GM23338 (cell line): Measurements from ENCODE around the gene C3orf22. TPM values are rescaled to one million over a fixed set of nuclear protein-coding genes. Genes with fewer than 3 reads are reported as not detected.

Experiments
- ATAC-seq: fragments of 200-7000 bp; cut with Tn5 transposase; 3 replicates; pipeline ENCODE4 v1.9.1; 2020
- DNase-seq: peaks from one replicate; pipeline ENCODE4 v3.0.0-alpha.2; 2015; ENCODE audit warnings: low spot score
- H2AFZ ChIP-seq: fragments of 200-600 bp; sonication (generic); 2 replicates; pipeline ENCODE4 v1.8.0; 2016; ENCODE audit warnings: antibody characterized with exemption, mild to moderate bottlenecking, moderate library complexity
- H3F3A ChIP-seq: fragments of 200-600 bp; sonication (generic); replicated peaks from 2 replicates; pipeline ENCODE4 v1.8.0; 2017; ENCODE audit warnings: antibody characterized with exemption, mixed run types, low read depth
- H3K27ac ChIP-seq: fragments of 200-600 bp; sonication (generic); 2 replicates; pipeline ENCODE4 v1.6.1; 2016; ENCODE audit warnings: low read depth
- H3K27me3 ChIP-seq: fragments of 200-600 bp; sonication (generic); 2 replicates; pipeline ENCODE4 v1.8.0; 2016; ENCODE audit warnings: mild to moderate bottlenecking, mixed run types, moderate library complexity; ENCODE audit not compliant: insufficient read depth
- H3K36me3 ChIP-seq: fragments of 200-600 bp; sonication (generic); 2 replicates; pipeline ENCODE4 v1.8.0; 2016; ENCODE audit warnings: mild to moderate bottlenecking; ENCODE audit not compliant: insufficient read depth
- H3K4me1 ChIP-seq: fragments of 200-600 bp; sonication (generic); 2 replicates; pipeline ENCODE4 v1.8.0; 2016; ENCODE audit warnings: mild to moderate bottlenecking, moderate library complexity; ENCODE audit not compliant: insufficient read depth
- H3K4me2 ChIP-seq: fragments of 200-600 bp; sonication (generic); 2 replicates; pipeline ENCODE4 v1.7.1; 2017; ENCODE audit warnings: mixed run types
- H3K4me3 ChIP-seq: fragments of 200-600 bp; sonication (generic); 2 replicates; pipeline ENCODE4 v1.6.1; 2016; ENCODE audit warnings: mixed run types
- H3K79me2 ChIP-seq: fragments of 200-600 bp; sonication (generic); replicated peaks from 2 replicates; pipeline ENCODE4 v1.8.0; 2017; ENCODE audit warnings: mild to moderate bottlenecking; ENCODE audit not compliant: insufficient read depth
- H3K9me2 ChIP-seq: fragments of 200-600 bp; sonication (generic); 2 replicates; pipeline ENCODE4 v1.8.0; 2017; ENCODE audit not compliant: insufficient read depth
- H4K20me1 ChIP-seq: fragments of 200-600 bp; sonication (generic); replicated peaks from 2 replicates; pipeline ENCODE4 v1.8.0; 2017; ENCODE audit warnings: mild to moderate bottlenecking; ENCODE audit not compliant: insufficient read depth
- H3K27ac Mint-ChIP-seq: 2 replicates; pipeline ENCODE4 v1.8.0; 2020; ENCODE audit warnings: inconsistent platforms, mild to moderate bottlenecking, moderate library complexity, mixed read lengths
- H3K27me3 Mint-ChIP-seq: 3 replicates; pipeline ENCODE4 v1.8.0; 2022; ENCODE audit warnings: low read depth, mild to moderate bottlenecking, moderate library complexity, mixed read lengths, inconsistent platforms; ENCODE audit not compliant: insufficient read depth, poor library complexity
- H3K36me3 Mint-ChIP-seq: 3 replicates; pipeline ENCODE4 v1.8.0; 2021; ENCODE audit warnings: low read depth, mild to moderate bottlenecking, inconsistent platforms, moderate library complexity, mixed read lengths
- H3K4me1 Mint-ChIP-seq: 3 replicates; pipeline ENCODE4 v1.8.0; 2020; ENCODE audit warnings: mild to moderate bottlenecking, inconsistent platforms, mixed read lengths
- H3K4me3 Mint-ChIP-seq: 3 replicates; pipeline ENCODE4 v1.8.0; 2021; ENCODE audit warnings: moderate library complexity, mild to moderate bottlenecking, inconsistent platforms, mixed read lengths
- H3K9me3 Mint-ChIP-seq: 3 replicates; pipeline ENCODE4 v1.8.0; 2020; ENCODE audit warnings: moderate library complexity, mild to moderate bottlenecking, inconsistent platforms, mixed read lengths
- CREB1 ChIP-seq: fragments of 250-450 bp; sonication (Bioruptor Pico); IDR thresholded peaks from 2 replicates; pipeline ENCODE4 v1.5.0; 2020; ENCODE audit warnings: low read depth, mild to moderate bottlenecking, moderate library complexity
- CTCF ChIP-seq, 2 experiments: fragments of 200-600 bp in 1 of 2; sonication (generic) in 1 of 2; conservative IDR thresholded peaks; 2 replicates each; pipeline versions ENCODE4 v1.5.1 to v1.6.1; 2016 to 2017; ENCODE audit warnings: antibody characterized with exemption in 2 of 2, low read depth in 2 of 2, mild to moderate bottlenecking in 2 of 2, moderate library complexity in 1 of 2
- EZH2 ChIP-seq: fragments of 200-600 bp; sonication (generic); IDR thresholded peaks from one replicate; pipeline ENCODE4 v1.8.0; 2017; ENCODE audit warnings: antibody characterized with exemption, mild to moderate bottlenecking, low read depth; ENCODE audit not compliant: unreplicated experiment
- EZH2phosphoT487 ChIP-seq: fragments of 200-600 bp; sonication (generic); IDR thresholded peaks from one replicate; pipeline ENCODE4 v1.8.1; 2018; ENCODE audit warnings: antibody characterized with exemption; ENCODE audit not compliant: unreplicated experiment
- JUNB ChIP-seq: IDR thresholded peaks from one replicate; pipeline ENCODE4 v1.6.1; 2016; ENCODE audit warnings: antibody characterized with exemption; ENCODE audit not compliant: unreplicated experiment
- NANOG ChIP-seq: IDR thresholded peaks from 2 replicates; pipeline ENCODE4 v1.6.1; 2016; ENCODE audit warnings: antibody characterized with exemption, borderline replicate concordance
- POLR2AphosphoS5 ChIP-seq: IDR thresholded peaks from 2 replicates; pipeline ENCODE4 v1.6.1; 2016; ENCODE audit warnings: antibody characterized with exemption, low read depth
- STAT1 ChIP-seq: IDR thresholded peaks from one replicate; pipeline ENCODE4 v1.6.1; 2016; ENCODE audit warnings: antibody characterized with exemption; ENCODE audit not compliant: unreplicated experiment
- ZNF114 ChIP-seq: fragments of 250-450 bp; sonication (Bioruptor Pico); IDR thresholded peaks from 2 replicates; pipeline ENCODE4 v1.5.0; 2020; ENCODE audit warnings: mild to moderate bottlenecking, moderate library complexity
- ZNF331 ChIP-seq: fragments of 250-450 bp; sonication (Bioruptor Pico); IDR thresholded peaks from 2 replicates; pipeline ENCODE4 v1.5.0; 2020; ENCODE audit warnings: low read depth, mild to moderate bottlenecking, moderate library complexity
- ZNF462 ChIP-seq: fragments of 250-450 bp; sonication (Bioruptor Pico); IDR thresholded peaks from 2 replicates; pipeline ENCODE4 v1.5.0; 2020; ENCODE audit warnings: mild to moderate bottlenecking, moderate library complexity
- polyA plus RNA-seq: library from polyadenylated mRNA; unstranded; fragments of >200 nt; fragmentation: Nextera tagmentation; extraction: Ambion mirVana; gene quantifications from 2 replicates; pipeline ENCODE4 v1.2.1, GENCODE V29; 2016
- total RNA-seq: library from RNA; depleted of rRNA; stranded (reverse); fragments of >200 nt; shearing (Covaris generic); gene quantifications from 2 replicates; pipeline ENCODE4 v1.2.3, GENCODE V29; 2014
- TF ChIP-seq, protein P1 (sequence below): IDR thresholded peaks from one replicate; pipeline ENCODE4 v1.6.1; 2018; ENCODE audit warnings: antibody characterized with exemption; ENCODE audit not compliant: unreplicated experiment
- TF ChIP-seq, protein P2 (sequence below): IDR thresholded peaks from 2 replicates; pipeline ENCODE4 v1.6.1; 2016; ENCODE audit warnings: antibody characterized with exemption

The C3orf22 gene
- total and polyA plus RNA-seq, 2 experiments from 2014 or later = not detected

GRCh38 chr3:126512916-126513650, 45.6 kb downstream of the C3orf22 start:
- TF ChIP-seq NANOG (no peak), CTCF (conservative IDR thresholded peaks at IDR 0.05; ENCODE audit: low read depth in 2 of 2) (no peak), STAT1 (no peak), ZNF462 (CRISPR knock-in tag) (no peak), EZH2 (no peak), ZNF331 (CRISPR knock-in tag) (no peak), POLR2AphosphoS5 (no peak), EZH2phosphoT487 (no peak), CREB1 (CRISPR knock-in tag) (no peak), JUNB (no peak), ZNF114 (CRISPR knock-in tag) (no peak)
- TF ChIP-seq, protein P1, sequence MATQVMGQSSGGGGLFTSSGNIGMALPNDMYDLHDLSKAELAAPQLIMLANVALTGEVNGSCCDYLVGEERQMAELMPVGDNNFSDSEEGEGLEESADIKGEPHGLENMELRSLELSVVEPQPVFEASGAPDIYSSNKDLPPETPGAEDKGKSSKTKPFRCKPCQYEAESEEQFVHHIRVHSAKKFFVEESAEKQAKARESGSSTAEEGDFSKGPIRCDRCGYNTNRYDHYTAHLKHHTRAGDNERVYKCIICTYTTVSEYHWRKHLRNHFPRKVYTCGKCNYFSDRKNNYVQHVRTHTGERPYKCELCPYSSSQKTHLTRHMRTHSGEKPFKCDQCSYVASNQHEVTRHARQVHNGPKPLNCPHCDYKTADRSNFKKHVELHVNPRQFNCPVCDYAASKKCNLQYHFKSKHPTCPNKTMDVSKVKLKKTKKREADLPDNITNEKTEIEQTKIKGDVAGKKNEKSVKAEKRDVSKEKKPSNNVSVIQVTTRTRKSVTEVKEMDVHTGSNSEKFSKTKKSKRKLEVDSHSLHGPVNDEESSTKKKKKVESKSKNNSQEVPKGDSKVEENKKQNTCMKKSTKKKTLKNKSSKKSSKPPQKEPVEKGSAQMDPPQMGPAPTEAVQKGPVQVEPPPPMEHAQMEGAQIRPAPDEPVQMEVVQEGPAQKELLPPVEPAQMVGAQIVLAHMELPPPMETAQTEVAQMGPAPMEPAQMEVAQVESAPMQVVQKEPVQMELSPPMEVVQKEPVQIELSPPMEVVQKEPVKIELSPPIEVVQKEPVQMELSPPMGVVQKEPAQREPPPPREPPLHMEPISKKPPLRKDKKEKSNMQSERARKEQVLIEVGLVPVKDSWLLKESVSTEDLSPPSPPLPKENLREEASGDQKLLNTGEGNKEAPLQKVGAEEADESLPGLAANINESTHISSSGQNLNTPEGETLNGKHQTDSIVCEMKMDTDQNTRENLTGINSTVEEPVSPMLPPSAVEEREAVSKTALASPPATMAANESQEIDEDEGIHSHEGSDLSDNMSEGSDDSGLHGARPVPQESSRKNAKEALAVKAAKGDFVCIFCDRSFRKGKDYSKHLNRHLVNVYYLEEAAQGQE = no peak
- TF ChIP-seq, protein P2, sequence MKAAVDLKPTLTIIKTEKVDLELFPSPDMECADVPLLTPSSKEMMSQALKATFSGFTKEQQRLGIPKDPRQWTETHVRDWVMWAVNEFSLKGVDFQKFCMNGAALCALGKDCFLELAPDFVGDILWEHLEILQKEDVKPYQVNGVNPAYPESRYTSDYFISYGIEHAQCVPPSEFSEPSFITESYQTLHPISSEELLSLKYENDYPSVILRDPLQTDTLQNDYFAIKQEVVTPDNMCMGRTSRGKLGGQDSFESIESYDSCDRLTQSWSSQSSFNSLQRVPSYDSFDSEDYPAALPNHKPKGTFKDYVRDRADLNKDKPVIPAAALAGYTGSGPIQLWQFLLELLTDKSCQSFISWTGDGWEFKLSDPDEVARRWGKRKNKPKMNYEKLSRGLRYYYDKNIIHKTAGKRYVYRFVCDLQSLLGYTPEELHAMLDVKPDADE = no peak

More at GRCh38 chr3:126512916-126513650, 45.6 kb downstream of the C3orf22 start:
- Histone ChIP-seq H3F3A (no peaks in the 10 kb centered on the region), H3K9me2 (no peaks in the 10 kb centered on the region), H2AFZ (no peak overlapping the region), H3K27me3 (no peaks in the 10 kb centered on the region), H4K20me1 (no peaks in the 10 kb centered on the region), H3K4me2 (no peak overlapping the region), H3K36me3 (no peaks in the 10 kb centered on the region), H3K27ac (no peak overlapping the region), H3K79me2 (no peaks in the 10 kb centered on the region), H3K4me1 (no peaks in the 10 kb centered on the region), H3K4me3 (no peak overlapping the region)
- ATAC-seq (no peak), DNase-seq (no peak)
- Mint-ChIP-seq H3K4me1 (peaks cover 2% of the 10 kb centered on the region; the same call in 1 of the 3 replicates), H3K9me3 (no peaks in the 10 kb centered on the region), H3K4me3 (no peak overlapping the region), H3K36me3 (no peaks in the 10 kb centered on the region), H3K27ac (no peak overlapping the region), H3K27me3 (peaks cover 6% of the 10 kb centered on the region)
